Upper lobe of left lung (tissue), 4 donors: ENCODE measurements around the gene SLC6A6.
A peak's percentile ranks its signal among the peaks of the same experiment; 100 is the strongest.

Experiments used
- EP300 ChIP-seq, 4 donors: sonication (generic); formaldehyde crosslinking; IDR thresholded peaks; one replicate each; pipeline ENCODE4 v1.5.1; 2017; ENCODE audit warnings: antibody characterized with exemption in 4 of 4, control low read depth in 2 of 4
- POLR2A ChIP-seq, 4 donors: fragments of 450-650 bp; IDR thresholded peaks; one replicate each; pipeline ENCODE4 v1.5.1; 2016 to 2017; ENCODE audit warnings: antibody characterized with exemption in 4 of 4, mild to moderate bottlenecking in 2 of 4

- TF ChIP-seq POLR2A (IDR thresholded peaks at IDR 0.05) (peak in 1 of 4 donors; percentile 54), EP300 (IDR thresholded peaks at IDR 0.05) (peak in 2 of 4 donors; percentile 49 to 88)
Observed at GRCh38 chr3:14431917-14432834, 29.8 kb downstream of the SLC6A6 start.
